ENCODE measurements around the gene BANP. TPM values are rescaled to one million over a fixed set of nuclear protein-coding genes. Genes with fewer than 3 reads are reported as not detected.
"Not testable (repeated sequence)": the region's sequence is repeated elsewhere in the genome, so short reads cannot be mapped to it uniquely, and the experiment has no call there.

BANP gene
- total and polyA plus RNA-seq, 2 donors, result 27.0 to 29.7 TPM

DNA sequence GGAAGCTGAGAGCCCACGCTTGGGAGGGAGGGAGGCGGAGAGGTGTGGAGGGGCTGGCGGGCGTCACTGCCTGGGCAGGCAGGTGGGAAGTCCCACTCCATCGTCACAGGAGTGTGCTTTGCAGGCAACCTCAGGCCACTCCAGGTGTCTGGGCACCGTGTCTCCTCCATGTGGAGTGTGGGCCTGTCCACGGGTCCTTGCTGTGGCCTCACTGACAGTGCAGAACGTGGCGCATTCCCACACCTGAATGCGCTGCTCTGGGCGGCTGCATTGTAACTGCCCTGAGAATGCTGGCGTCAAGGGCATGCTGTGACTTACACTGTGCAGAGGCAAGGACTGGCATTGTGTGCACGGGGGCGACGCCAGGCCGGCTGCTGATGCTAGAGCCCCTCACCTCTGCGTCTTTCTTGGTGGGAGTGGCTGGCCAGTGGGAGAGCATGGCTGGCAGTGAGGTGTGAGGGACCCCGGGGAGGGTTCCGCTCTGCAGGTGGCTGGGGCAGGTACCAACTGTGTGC is 66.4 kb downstream of the BANP start:
- H3K27ac ChIP-seq (ENCODE audit: low read depth in 1 of 2, low read length in 1 of 2), result no peak overlapping the region
- H3K27me3 ChIP-seq (ENCODE audit: control insufficient read depth in 2 of 2, insufficient read depth in 1 of 2, low read length in 1 of 2), result no peaks in the 10 kb centered on the region
- DNase-seq (ENCODE audit: low read depth in 6 of 9, low spot score in 9 of 9), result no peak
- H3K4me1 ChIP-seq (ENCODE audit: control insufficient read depth in 2 of 2, insufficient read depth in 2 of 2, low read length in 2 of 2), result no peaks in the 10 kb centered on the region
- WGBS, result 92% methylated on average over 19 of the region's 19 CpGs
- H3K9me3 ChIP-seq (ENCODE audit: control insufficient read depth in 2 of 2, insufficient read depth in 1 of 2, low read length in 1 of 2), result no peaks in the 10 kb centered on the region
- peaks cover 8 to 42% of the 10 kb centered on the region in 2 donors for H3K36me3 ChIP-seq (ENCODE audit: control insufficient read depth in 2 of 2, insufficient read depth in 2 of 2, low read length in 1 of 2)
- no peak overlapping the region for H3K4me3 ChIP-seq (ENCODE audit: low read length in 2 of 2)

DNA sequence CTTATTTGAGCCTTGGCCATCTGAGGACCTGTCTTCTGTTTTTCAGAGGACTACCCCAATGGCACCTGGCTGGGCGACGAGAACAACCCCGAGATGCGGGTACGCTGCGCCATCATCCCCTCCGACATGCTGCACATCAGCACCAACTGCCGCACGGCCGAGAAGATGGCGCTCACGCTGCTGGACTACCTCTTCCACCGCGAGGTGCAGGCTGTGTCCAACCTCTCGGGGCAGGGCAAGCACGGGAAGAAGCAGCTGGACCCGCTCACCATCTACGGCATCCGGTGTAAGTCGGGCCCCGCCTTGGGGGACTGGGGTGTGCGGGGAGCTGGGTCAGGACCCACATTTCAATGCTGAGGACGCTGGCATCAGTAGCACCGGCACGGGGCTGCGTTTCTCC is 67.1 kb downstream of the BANP start:
- H3K36me3 ChIP-seq (ENCODE audit: control insufficient read depth in 2 of 2, insufficient read depth in 2 of 2, low read length in 1 of 2), result peaks cover 5 to 43% of the 10 kb centered on the region in 2 donors
- H3K9me3 ChIP-seq (ENCODE audit: control insufficient read depth in 2 of 2, insufficient read depth in 1 of 2, low read length in 1 of 2); H3K27me3 ChIP-seq (ENCODE audit: control insufficient read depth in 2 of 2, insufficient read depth in 1 of 2, low read length in 1 of 2); H3K4me3 ChIP-seq (ENCODE audit: low read length in 2 of 2); H3K4me1 ChIP-seq (ENCODE audit: control insufficient read depth in 2 of 2, insufficient read depth in 2 of 2, low read length in 2 of 2); H3K27ac ChIP-seq (ENCODE audit: low read depth in 1 of 2, low read length in 1 of 2); DNase-seq (ENCODE audit: low read depth in 6 of 9, low spot score in 9 of 9): not testable (repeated sequence)
- WGBS, result 98% methylated on average over 26 of the region's 26 CpGs

DNA sequence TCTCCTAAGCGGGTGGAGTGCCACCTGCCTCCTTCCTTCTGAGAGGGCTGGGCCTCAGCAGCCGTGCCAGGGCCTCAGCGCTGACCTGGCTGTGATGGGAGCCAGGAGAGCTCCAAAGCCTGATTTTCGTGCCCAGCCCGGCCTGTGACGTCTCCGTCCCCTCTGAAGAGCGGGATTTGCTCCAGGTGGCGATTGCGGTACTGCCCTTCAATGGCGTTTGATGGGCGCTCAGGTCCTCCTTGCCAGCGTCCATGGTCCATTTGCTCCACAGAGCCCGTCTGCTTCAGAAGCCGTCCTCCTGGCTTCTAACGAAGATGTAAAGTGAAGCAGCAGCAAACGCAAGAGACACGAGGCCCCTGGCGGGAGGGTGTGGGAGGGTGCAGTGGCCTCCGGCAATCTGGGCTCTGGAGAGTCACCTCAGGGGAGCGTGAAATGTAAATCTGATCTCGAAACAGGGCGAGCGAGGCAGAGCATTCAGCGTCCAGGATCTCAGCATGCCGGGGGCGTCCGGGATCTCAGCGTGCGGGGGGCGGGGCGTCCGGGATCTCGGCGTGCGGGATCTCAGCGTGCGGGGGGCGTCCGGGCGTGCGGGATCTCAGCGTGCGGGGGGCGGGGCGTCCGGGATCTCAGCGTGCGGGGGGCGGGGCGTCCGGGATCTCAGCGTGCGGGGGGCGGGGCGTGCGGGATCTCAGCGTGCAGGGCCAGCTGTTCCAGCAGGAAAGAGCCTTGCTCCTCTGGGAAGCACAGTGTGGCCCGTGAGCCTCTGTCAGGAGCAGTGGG is 68.0 kb downstream of the BANP start:
- not testable (repeated sequence) for H3K27me3 ChIP-seq (ENCODE audit: control insufficient read depth in 2 of 2, insufficient read depth in 1 of 2, low read length in 1 of 2); H3K4me3 ChIP-seq (ENCODE audit: low read length in 2 of 2); H3K4me1 ChIP-seq (ENCODE audit: control insufficient read depth in 2 of 2, insufficient read depth in 2 of 2, low read length in 2 of 2); H3K9me3 ChIP-seq (ENCODE audit: control insufficient read depth in 2 of 2, insufficient read depth in 1 of 2, low read length in 1 of 2); DNase-seq (ENCODE audit: low read depth in 6 of 9, low spot score in 9 of 9); H3K27ac ChIP-seq (ENCODE audit: low read depth in 1 of 2, low read length in 1 of 2)
- H3K36me3 ChIP-seq (ENCODE audit: control insufficient read depth in 2 of 2, insufficient read depth in 2 of 2, low read length in 1 of 2), result peaks cover 7 to 43% of the 10 kb centered on the region in 2 donors
- 88% methylated on average over 59 of the region's 59 CpGs for WGBS

GRCh38 chr16:88019821-88020515 is 68.7 kb downstream of the BANP start:
- WGBS, result 98% methylated on average over 23 of the region's 23 CpGs
- Histone ChIP-seq H3K4me1 (ENCODE audit: control insufficient read depth in 2 of 2, insufficient read depth in 2 of 2, low read length in 2 of 2) (no peaks in the 10 kb centered on the region), H3K4me3 (ENCODE audit: low read length in 2 of 2) (no peak overlapping the region), H3K36me3 (ENCODE audit: control insufficient read depth in 2 of 2, insufficient read depth in 2 of 2, low read length in 1 of 2) (peaks cover 7 to 43% of the 10 kb centered on the region in 2 donors), H3K9me3 (ENCODE audit: control insufficient read depth in 2 of 2, insufficient read depth in 1 of 2, low read length in 1 of 2) (no peaks in the 10 kb centered on the region), H3K27me3 (ENCODE audit: control insufficient read depth in 2 of 2, insufficient read depth in 1 of 2, low read length in 1 of 2) (no peaks in the 10 kb centered on the region), H3K27ac (ENCODE audit: low read depth in 1 of 2, low read length in 1 of 2) (no peak overlapping the region)
- DNase-seq (ENCODE audit: low read depth in 6 of 9, low spot score in 9 of 9), result no peak

GRCh38 chr16:88020516-88020885 is 69.3 kb downstream of the BANP start:
- WGBS, result 99% methylated on average over 10 of the region's 10 CpGs
- no peaks in the 10 kb centered on the region for H3K4me1 ChIP-seq (ENCODE audit: control insufficient read depth in 2 of 2, insufficient read depth in 2 of 2, low read length in 2 of 2)
- DNase-seq (ENCODE audit: low read depth in 6 of 9, low spot score in 9 of 9), result no peak
- no peak overlapping the region for H3K4me3 ChIP-seq (ENCODE audit: low read length in 2 of 2)
- no peaks in the 10 kb centered on the region for H3K9me3 ChIP-seq (ENCODE audit: control insufficient read depth in 2 of 2, insufficient read depth in 1 of 2, low read length in 1 of 2)
- H3K27me3 ChIP-seq (ENCODE audit: control insufficient read depth in 2 of 2, insufficient read depth in 1 of 2, low read length in 1 of 2), result no peaks in the 10 kb centered on the region
- H3K27ac ChIP-seq (ENCODE audit: low read depth in 1 of 2, low read length in 1 of 2), result no peak overlapping the region
- peaks cover 7 to 40% of the 10 kb centered on the region in 2 donors for H3K36me3 ChIP-seq (ENCODE audit: control insufficient read depth in 2 of 2, insufficient read depth in 2 of 2, low read length in 1 of 2)

DNA sequence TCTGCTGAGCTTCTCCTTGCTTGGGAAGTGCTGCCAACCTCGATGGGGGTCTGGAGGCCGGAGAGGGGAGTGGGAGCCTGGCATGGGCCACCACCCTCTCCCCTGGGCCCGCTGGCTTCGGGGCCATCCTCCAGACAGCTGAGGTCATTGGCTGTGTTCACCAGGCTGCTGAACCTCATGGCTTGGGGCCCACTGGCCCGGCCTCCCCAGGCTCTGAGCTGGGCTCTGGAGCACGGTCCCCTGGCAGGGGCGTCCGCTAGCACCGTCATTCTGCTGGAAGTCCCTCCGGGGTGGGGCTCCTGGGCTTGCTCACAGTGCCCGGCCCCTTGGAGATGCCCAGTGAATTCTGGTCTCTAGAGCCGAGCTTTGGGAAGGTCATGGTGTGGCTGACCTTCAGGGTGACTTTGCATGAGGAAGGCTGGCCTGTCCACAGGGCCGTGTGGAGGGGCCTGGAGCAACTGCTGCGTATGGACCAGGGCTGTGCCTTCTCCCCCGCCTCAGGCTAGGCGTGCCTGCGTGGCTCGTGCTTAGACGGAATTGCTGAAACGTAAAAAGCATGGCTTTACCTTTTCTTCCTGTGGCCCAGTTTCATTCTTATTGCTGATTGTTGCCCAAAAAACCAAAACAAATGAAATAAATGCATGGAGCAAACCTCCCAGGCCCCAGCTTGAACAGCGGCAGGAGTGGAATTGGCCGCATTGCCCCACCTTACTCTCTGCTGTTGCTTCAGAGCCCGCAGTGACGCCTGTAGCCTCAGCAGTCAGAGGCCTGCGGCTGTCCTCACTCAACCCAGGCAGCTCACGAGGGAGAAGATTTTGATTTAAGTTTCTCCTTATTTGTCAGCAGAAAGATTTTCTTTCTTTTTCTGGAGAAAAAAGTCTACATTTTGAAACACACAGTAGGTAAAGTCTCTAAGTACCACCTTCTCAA is 70.1 kb downstream of the BANP start:
- H3K27ac ChIP-seq (ENCODE audit: low read depth in 1 of 2, low read length in 1 of 2); H3K4me3 ChIP-seq (ENCODE audit: low read length in 2 of 2); DNase-seq (ENCODE audit: low read depth in 6 of 9, low spot score in 9 of 9); H3K4me1 ChIP-seq (ENCODE audit: control insufficient read depth in 2 of 2, insufficient read depth in 2 of 2, low read length in 2 of 2); H3K27me3 ChIP-seq (ENCODE audit: control insufficient read depth in 2 of 2, insufficient read depth in 1 of 2, low read length in 1 of 2); H3K9me3 ChIP-seq (ENCODE audit: control insufficient read depth in 2 of 2, insufficient read depth in 1 of 2, low read length in 1 of 2): not testable (repeated sequence)
- peaks cover 7 to 44% of the 10 kb centered on the region in 2 donors for H3K36me3 ChIP-seq (ENCODE audit: control insufficient read depth in 2 of 2, insufficient read depth in 2 of 2, low read length in 1 of 2)
- 98% methylated on average over 26 of the region's 26 CpGs for WGBS

DNA sequence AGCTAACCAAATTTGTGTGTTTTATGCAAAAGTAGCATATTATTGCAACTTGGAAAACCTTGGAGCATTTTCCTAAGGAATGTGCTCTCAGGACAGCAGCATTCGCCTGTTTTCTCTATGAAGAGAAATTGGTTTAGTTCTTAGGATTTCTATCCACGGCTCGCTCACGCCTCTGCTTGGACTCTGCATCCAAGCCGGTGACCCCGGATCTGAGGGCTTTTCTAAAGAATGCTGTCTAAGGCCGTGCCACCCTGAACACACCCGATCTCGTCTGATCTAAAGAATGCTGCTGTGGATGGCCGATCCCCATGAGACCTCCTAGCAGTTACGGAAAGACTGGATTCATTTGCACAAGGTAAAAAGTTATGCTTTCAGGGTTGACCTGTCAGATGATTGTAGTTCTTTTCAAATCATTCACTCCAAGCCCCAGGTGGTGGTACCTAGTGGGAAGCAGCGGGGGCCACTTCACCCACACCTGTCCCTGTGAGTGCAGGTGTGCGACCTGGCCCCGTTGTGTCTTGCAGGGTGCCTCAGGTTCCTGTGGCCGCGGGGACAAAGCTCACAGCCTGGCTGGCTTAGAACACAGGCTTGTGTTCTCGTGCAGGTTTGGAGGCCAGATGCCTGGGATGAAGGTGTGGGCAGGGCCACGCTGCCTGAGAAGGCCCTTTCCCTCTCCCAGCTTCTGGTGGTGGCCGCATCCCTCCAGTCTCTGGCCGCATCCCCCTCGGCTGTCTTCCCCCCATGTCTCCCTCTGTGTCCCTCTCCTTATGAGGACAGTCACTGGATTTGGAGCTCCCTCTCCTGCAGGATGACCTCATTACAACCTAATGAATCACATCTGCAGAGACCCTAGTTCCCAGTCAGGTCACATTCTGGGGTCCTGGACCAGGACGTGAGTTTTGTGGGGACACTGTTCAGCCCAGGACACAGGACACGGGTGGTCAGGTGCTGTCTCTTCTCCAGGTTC is 71.1 kb downstream of the BANP start:
- no peak overlapping the region for H3K4me3 ChIP-seq (ENCODE audit: low read length in 2 of 2)
- no peak for DNase-seq (ENCODE audit: low read depth in 6 of 9, low spot score in 9 of 9)
- peaks cover 7 to 50% of the 10 kb centered on the region in 2 donors for H3K36me3 ChIP-seq (ENCODE audit: control insufficient read depth in 2 of 2, insufficient read depth in 2 of 2, low read length in 1 of 2)
- no peaks in the 10 kb centered on the region for H3K27me3 ChIP-seq (ENCODE audit: control insufficient read depth in 2 of 2, insufficient read depth in 1 of 2, low read length in 1 of 2)
- H3K27ac ChIP-seq (ENCODE audit: low read depth in 1 of 2, low read length in 1 of 2), result no peak overlapping the region
- no peaks in the 10 kb centered on the region for H3K4me1 ChIP-seq (ENCODE audit: control insufficient read depth in 2 of 2, insufficient read depth in 2 of 2, low read length in 2 of 2)
- H3K9me3 ChIP-seq (ENCODE audit: control insufficient read depth in 2 of 2, insufficient read depth in 1 of 2, low read length in 1 of 2), result no peaks in the 10 kb centered on the region
- 98% methylated on average over 23 of the region's 23 CpGs for WGBS

GRCh38 chr16:88023366-88023765 is 72.1 kb downstream of the BANP start:
- Histone ChIP-seq H3K4me1 (ENCODE audit: control insufficient read depth in 2 of 2, insufficient read depth in 2 of 2, low read length in 2 of 2) (no peaks in the 10 kb centered on the region), H3K4me3 (ENCODE audit: low read length in 2 of 2) (no peak overlapping the region), H3K36me3 (ENCODE audit: control insufficient read depth in 2 of 2, insufficient read depth in 2 of 2, low read length in 1 of 2) (peaks cover 14 to 49% of the 10 kb centered on the region in 2 donors), H3K27ac (ENCODE audit: low read depth in 1 of 2, low read length in 1 of 2) (no peak overlapping the region), H3K9me3 (ENCODE audit: control insufficient read depth in 2 of 2, insufficient read depth in 1 of 2, low read length in 1 of 2) (no peaks in the 10 kb centered on the region), H3K27me3 (ENCODE audit: control insufficient read depth in 2 of 2, insufficient read depth in 1 of 2, low read length in 1 of 2) (no peaks in the 10 kb centered on the region)
- 94% methylated on average over 12 of the region's 12 CpGs for WGBS
- DNase-seq (ENCODE audit: low read depth in 6 of 9, low spot score in 9 of 9), result no peak
